ENCODE measurements around the gene MIOS. TPM values are rescaled to one million over a fixed set of nuclear protein-coding genes. Genes with fewer than 3 reads are reported as not detected.

Gene MIOS
- total and polyA plus RNA-seq, 2 of the 8 experiments (the other 6 are each of a cell fraction or from before 2014, with no cell fraction given) = 15.5 to 50.7 TPM

DNA sequence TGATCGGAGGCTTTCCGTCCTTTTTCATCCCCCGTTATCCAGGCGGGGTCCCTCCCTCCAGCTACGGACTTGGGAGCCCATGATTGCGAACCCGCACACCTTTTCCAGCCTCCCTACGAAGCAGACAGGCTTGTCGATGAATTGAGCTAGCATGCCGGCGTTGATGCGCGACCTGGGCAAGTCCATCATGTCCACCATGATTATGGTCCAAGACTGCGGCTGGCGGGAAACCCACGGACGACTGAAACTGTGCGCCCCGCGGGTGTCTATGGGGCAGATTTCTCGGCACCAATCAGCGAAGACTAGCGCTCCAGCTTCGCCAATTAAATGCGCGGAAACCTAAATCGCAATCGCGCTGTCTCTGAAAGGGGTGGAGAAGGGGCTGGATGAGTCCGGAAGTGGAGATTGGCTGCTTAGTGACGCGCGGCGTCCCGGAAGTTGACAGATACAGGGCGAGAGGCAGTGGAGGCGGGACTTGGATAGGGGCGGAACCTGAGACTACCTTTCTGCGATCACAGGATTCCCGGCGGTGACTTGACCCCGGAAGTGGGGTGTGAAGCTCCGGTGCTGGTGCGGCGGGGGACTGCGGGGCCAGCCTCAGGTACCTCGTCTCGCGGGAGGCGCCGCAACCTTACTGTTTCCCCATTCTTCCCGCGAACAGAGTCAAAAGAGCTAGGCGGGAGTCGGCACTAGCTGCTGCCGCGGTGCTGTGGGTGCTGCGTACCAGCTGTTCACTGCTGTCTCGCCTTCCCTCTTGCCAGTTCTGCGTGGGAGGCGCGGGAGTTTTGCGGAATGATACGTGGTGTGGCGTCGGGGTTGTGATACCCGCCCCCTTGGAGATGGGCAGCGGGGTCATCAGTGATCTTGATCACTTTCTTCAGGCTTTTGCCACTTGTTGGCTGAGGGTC, 73.8 kb downstream of the MIOS start, which contains the start of gene UMAD1 (continued):
- TF ChIP-seq CTBP2 (IDR thresholded peaks at IDR 0.05; ENCODE audit: borderline replicate concordance, insufficient read depth, insufficient read length, low read length) = no peak
- peak; percentile 81 for TF ChIP-seq ASH2L (IDR thresholded peaks at IDR 0.05; ENCODE audit: low read length)
- TF ChIP-seq, protein P1, sequence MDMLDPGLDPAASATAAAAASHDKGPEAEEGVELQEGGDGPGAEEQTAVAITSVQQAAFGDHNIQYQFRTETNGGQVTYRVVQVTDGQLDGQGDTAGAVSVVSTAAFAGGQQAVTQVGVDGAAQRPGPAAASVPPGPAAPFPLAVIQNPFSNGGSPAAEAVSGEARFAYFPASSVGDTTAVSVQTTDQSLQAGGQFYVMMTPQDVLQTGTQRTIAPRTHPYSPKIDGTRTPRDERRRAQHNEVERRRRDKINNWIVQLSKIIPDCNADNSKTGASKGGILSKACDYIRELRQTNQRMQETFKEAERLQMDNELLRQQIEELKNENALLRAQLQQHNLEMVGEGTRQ (IDR thresholded peaks at IDR 0.05; ENCODE audit: low read length) = no peak
- peak; percentile 76; the same call in 1 of the 2 replicates for TF ChIP-seq RBBP5 (IDR thresholded peaks at IDR 0.05; ENCODE audit: borderline replicate concordance, low read depth, low read length)
- TF ChIP-seq BCL11A (IDR thresholded peaks at IDR 0.05; ENCODE audit: low read depth in 2 of 2, low read length in 2 of 2) = no peak
- TF ChIP-seq POU5F1 (IDR thresholded peaks at IDR 0.05; ENCODE audit: low read depth, low read length) = no peak
- TF ChIP-seq, protein P2, sequence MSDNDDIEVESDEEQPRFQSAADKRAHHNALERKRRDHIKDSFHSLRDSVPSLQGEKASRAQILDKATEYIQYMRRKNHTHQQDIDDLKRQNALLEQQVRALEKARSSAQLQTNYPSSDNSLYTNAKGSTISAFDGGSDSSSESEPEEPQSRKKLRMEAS (IDR thresholded peaks at IDR 0.05) = no peak
- TF ChIP-seq, protein P3, sequence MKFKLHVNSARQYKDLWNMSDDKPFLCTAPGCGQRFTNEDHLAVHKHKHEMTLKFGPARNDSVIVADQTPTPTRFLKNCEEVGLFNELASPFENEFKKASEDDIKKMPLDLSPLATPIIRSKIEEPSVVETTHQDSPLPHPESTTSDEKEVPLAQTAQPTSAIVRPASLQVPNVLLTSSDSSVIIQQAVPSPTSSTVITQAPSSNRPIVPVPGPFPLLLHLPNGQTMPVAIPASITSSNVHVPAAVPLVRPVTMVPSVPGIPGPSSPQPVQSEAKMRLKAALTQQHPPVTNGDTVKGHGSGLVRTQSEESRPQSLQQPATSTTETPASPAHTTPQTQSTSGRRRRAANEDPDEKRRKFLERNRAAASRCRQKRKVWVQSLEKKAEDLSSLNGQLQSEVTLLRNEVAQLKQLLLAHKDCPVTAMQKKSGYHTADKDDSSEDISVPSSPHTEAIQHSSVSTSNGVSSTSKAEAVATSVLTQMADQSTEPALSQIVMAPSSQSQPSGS (IDR thresholded peaks at IDR 0.05; ENCODE audit: low read length) = peak; percentile 47; the same call in 1 of the 2 replicates
- TF ChIP-seq POLR2AphosphoS5 (IDR thresholded peaks at IDR 0.05; ENCODE audit: low read depth, low read length) = peak; percentile 96
- TF ChIP-seq EZH2 (IDR thresholded peaks at IDR 0.05; ENCODE audit: low read depth, low read length, severe bottlenecking) = no peak
- no peak for TF ChIP-seq MAFK (IDR thresholded peaks at IDR 0.05; ENCODE audit: low read depth, low read length)
- peak; percentile 78 for TF ChIP-seq BRCA1 (IDR thresholded peaks at IDR 0.05; ENCODE audit: low read depth, low read length)
- TF ChIP-seq, protein P4, sequence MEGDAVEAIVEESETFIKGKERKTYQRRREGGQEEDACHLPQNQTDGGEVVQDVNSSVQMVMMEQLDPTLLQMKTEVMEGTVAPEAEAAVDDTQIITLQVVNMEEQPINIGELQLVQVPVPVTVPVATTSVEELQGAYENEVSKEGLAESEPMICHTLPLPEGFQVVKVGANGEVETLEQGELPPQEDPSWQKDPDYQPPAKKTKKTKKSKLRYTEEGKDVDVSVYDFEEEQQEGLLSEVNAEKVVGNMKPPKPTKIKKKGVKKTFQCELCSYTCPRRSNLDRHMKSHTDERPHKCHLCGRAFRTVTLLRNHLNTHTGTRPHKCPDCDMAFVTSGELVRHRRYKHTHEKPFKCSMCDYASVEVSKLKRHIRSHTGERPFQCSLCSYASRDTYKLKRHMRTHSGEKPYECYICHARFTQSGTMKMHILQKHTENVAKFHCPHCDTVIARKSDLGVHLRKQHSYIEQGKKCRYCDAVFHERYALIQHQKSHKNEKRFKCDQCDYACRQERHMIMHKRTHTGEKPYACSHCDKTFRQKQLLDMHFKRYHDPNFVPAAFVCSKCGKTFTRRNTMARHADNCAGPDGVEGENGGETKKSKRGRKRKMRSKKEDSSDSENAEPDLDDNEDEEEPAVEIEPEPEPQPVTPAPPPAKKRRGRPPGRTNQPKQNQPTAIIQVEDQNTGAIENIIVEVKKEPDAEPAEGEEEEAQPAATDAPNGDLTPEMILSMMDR (IDR thresholded peaks at IDR 0.05; ENCODE audit: control extremely low read depth in 1 of 3, insufficient read depth in 1 of 3, low read depth in 1 of 3, low read length in 3 of 3) = no peak

All from H1 (cell line).